ENCODE results near the gene LRRC46. TPM values are rescaled to one million over a fixed set of nuclear protein-coding genes. Genes with fewer than 3 reads are reported as not detected.

LRRC46 gene
- total RNA-seq, 6 experiments from 2014 or later: 0.41 to 1.1 (median 0.83) TPM

GRCh38 chr17:47864791-47865216, 33.3 kb downstream of the LRRC46 start:
- Mint-ChIP-seq H3K27me3 (ENCODE audit: insufficient read depth) (peaks cover 5% of the 10 kb centered on the region), H3K9me3 (peaks cover 12% of the 10 kb centered on the region), H3K4me3 (peak overlapping the region; percentile 39), H3K4me1 (ENCODE audit: low read depth) (peaks cover 38% of the 10 kb centered on the region), H3K27ac (peak overlapping the region; percentile 75), H3K36me3 (ENCODE audit: low read depth) (peaks cover 5% of the 10 kb centered on the region)
- DNase-seq: peak; percentile 43
- TF ChIP-seq CTCF (IDR thresholded peaks at IDR 0.05): no peak

- no peak for DNase-seq
- H3K36me3 Mint-ChIP-seq (ENCODE audit: low read depth): peaks cover 5% of the 10 kb centered on the region
- no peak overlapping the region for H3K27ac Mint-ChIP-seq
- peaks cover 13% of the 10 kb centered on the region for H3K27me3 Mint-ChIP-seq (ENCODE audit: insufficient read depth)
- H3K4me3 Mint-ChIP-seq: no peak overlapping the region
- peaks cover 47% of the 10 kb centered on the region for H3K4me1 Mint-ChIP-seq (ENCODE audit: low read depth)
- no peak for TF ChIP-seq CTCF (IDR thresholded peaks at IDR 0.05)
- H3K9me3 Mint-ChIP-seq: peaks cover 12% of the 10 kb centered on the region
Observed at GRCh38 chr17:47866941-47867340, 35.5 kb downstream of the LRRC46 start.

- DNase-seq: no peak
- H3K27me3 Mint-ChIP-seq (ENCODE audit: insufficient read depth): peaks cover 20% of the 10 kb centered on the region
- H3K4me1 Mint-ChIP-seq (ENCODE audit: low read depth): peaks cover 39% of the 10 kb centered on the region
- peaks cover 5% of the 10 kb centered on the region for H3K36me3 Mint-ChIP-seq (ENCODE audit: low read depth)
- no peak for TF ChIP-seq CTCF (IDR thresholded peaks at IDR 0.05)
- H3K9me3 Mint-ChIP-seq: peaks cover 12% of the 10 kb centered on the region
- H3K4me3 Mint-ChIP-seq: no peak overlapping the region
- H3K27ac Mint-ChIP-seq: no peak overlapping the region
Observed at GRCh38 chr17:47867813-47868533, 36.5 kb downstream of the LRRC46 start.

GRCh38 chr17:47869114-47869513, 37.6 kb downstream of the LRRC46 start:
- Mint-ChIP-seq H3K9me3 (peaks cover 4% of the 10 kb centered on the region), H3K36me3 (ENCODE audit: low read depth) (no peaks in the 10 kb centered on the region), H3K4me1 (ENCODE audit: low read depth) (peaks cover 38% of the 10 kb centered on the region), H3K27me3 (ENCODE audit: insufficient read depth) (peaks cover 20% of the 10 kb centered on the region), H3K27ac (no peak overlapping the region), H3K4me3 (no peak overlapping the region)
- no peak for TF ChIP-seq CTCF (IDR thresholded peaks at IDR 0.05)
- DNase-seq: no peak

GRCh38 chr17:47870056-47870455, 38.6 kb downstream of the LRRC46 start:
- Mint-ChIP-seq H3K9me3 (no peaks in the 10 kb centered on the region), H3K4me1 (ENCODE audit: low read depth) (peaks cover 36% of the 10 kb centered on the region), H3K27me3 (ENCODE audit: insufficient read depth) (peaks cover 22% of the 10 kb centered on the region), H3K36me3 (ENCODE audit: low read depth) (no peaks in the 10 kb centered on the region), H3K4me3 (no peak overlapping the region), H3K27ac (no peak overlapping the region)
- TF ChIP-seq CTCF (IDR thresholded peaks at IDR 0.05): no peak
- no peak for DNase-seq

Measured in HFFc6 (cell line).